HG03175 (cell line): ENCODE measurements around the gene EFNA4.

Experiments used
- ATAC-seq: cut with Tn5 transposase; IDR thresholded peaks from one replicate; pipeline ENCODE4 v1.9.1; 2021; ENCODE audit warnings: mild to moderate bottlenecking, moderate library complexity; ENCODE audit not compliant: unreplicated experiment

Gene EFNA4

GRCh38 chr1:155051342-155051776, 12.2 kb upstream of the EFNA4 start:
- no peak for ATAC-seq

GRCh38 chr1:155051777-155052398, 11.7 kb upstream of the EFNA4 start:
- no peak for ATAC-seq

- ATAC-seq: no peak
Observed at GRCh38 chr1:155052439-155053395, 10.8 kb upstream of the EFNA4 start.

GRCh38 chr1:155053531-155054105, 9.9 kb upstream of the EFNA4 start:
- ATAC-seq: no peak

GRCh38 chr1:155057104-155057503, 6.4 kb upstream of the EFNA4 start:
- no peak for ATAC-seq

- ATAC-seq: no peak
Observed at GRCh38 chr1:155057788-155058211, 5.7 kb upstream of the EFNA4 start.

GRCh38 chr1:155060736-155061135, 2.8 kb upstream of the EFNA4 start:
- ATAC-seq: no peak

- ATAC-seq: peak; percentile 48
Observed at GRCh38 chr1:155061381-155062150, 2.0 kb upstream of the EFNA4 start.

GRCh38 chr1:155062151-155062686, 1.3 kb upstream of the EFNA4 start:
- ATAC-seq: no peak

GRCh38 chr1:155062702-155063411, 683 bp upstream of the EFNA4 start:
- no peak for ATAC-seq

GRCh38 chr1:155064111-155064831, 731 bp downstream of the EFNA4 start:
- ATAC-seq: no peak

- ATAC-seq: no peak
Observed at GRCh38 chr1:155064832-155065429, 1.4 kb downstream of the EFNA4 start.

GRCh38 chr1:155066777-155067176, 3.2 kb downstream of the EFNA4 start:
- ATAC-seq: no peak

GRCh38 chr1:155068599-155068998, 5.1 kb downstream of the EFNA4 start:
- no peak for ATAC-seq

- ATAC-seq: no peak
Observed at GRCh38 chr1:155069551-155070157, 6.1 kb downstream of the EFNA4 start.

- ATAC-seq: no peak
Observed at GRCh38 chr1:155070158-155070621, 6.7 kb downstream of the EFNA4 start.

GRCh38 chr1:155070721-155071569, 7.4 kb downstream of the EFNA4 start:
- ATAC-seq: no peak

GRCh38 chr1:155071701-155072100, 8.2 kb downstream of the EFNA4 start:
- no peak for ATAC-seq
